K562 (cell line): ENCODE results near the gene GFRA4.

ENCODE experiments used
- HDAC3 ChIP-seq: fragments of 450-650 bp; IDR thresholded peaks from 2 replicates; pipeline ENCODE4 v1.6.1; 2018; ENCODE audit warnings: borderline replicate concordance, mild to moderate bottlenecking, moderate library complexity; ENCODE audit not compliant: partially characterized antibody
- ZBTB49 ChIP-seq: sonication (generic); formaldehyde crosslinking; IDR thresholded peaks from 2 replicates; pipeline ENCODE4 v1.8.0; 2022; ENCODE audit warnings: missing genetic modification reagents, mild to moderate bottlenecking, borderline replicate concordance

- TF ChIP-seq ZBTB49: no peak
- no peak for TF ChIP-seq HDAC3
Observed at GRCh38 chr20:3663858-3664257, 659 bp upstream of the GFRA4 start.
